IMR-90 (cell line): ENCODE results near the gene CCDC87. TPM values are rescaled to one million over a fixed set of nuclear protein-coding genes. Genes with fewer than 3 reads are reported as not detected.
A peak's percentile ranks its signal among the peaks of the same experiment; 100 is the strongest.

Experiments
- ATAC-seq: fragments of 200-7000 bp; cut with Tn5 transposase; 2 replicates; pipeline ENCODE4 v1.9.1; 2020; ENCODE audit warnings: low read depth, mild to moderate bottlenecking, moderate library complexity
- BruUV-seq: library from RNA; stranded (reverse); fragments of 400-500 nt; replicated peaks from 2 replicates; lab custom pipeline; 2021; lab: Mats Ljungman, UMichigan
- CTCF ChIA-PET: fragments of 300-600 bp; formaldehyde crosslinking; extraction: SDS; loops from one replicate; lab custom pipeline; 2021; ENCODE audit warnings: antibody characterized with exemption; lab: Yijun Ruan, JAX
- POLR2A ChIA-PET: fragments of 300-600 bp; sonication (Branson Sonifier 250); formaldehyde crosslinking; loops from one replicate; lab custom pipeline; 2022; ENCODE audit warnings: antibody characterized with exemption; ENCODE audit not compliant: unreplicated experiment; lab: Charles Lee
- DNase-seq: peaks from one replicate; pipeline ENCODE4 v3.0.0; 2013
- H2AFZ ChIP-seq: replicated peaks from 2 replicates; pipeline ENCODE3; 2013; ENCODE audit warnings: low read length, mild to moderate bottlenecking; ENCODE audit not compliant: poor library complexity
- H2AK5ac ChIP-seq: 2 replicates; pipeline ENCODE4 v1.6.1; 2013; ENCODE audit warnings: low read depth, low read length, inconsistent platforms
- H2AK9ac ChIP-seq: replicated peaks from 2 replicates; pipeline ENCODE3; 2013; ENCODE audit warnings: mild to moderate bottlenecking, low read depth, low read length, moderate library complexity; ENCODE audit not compliant: poor library complexity
- H2BK120ac ChIP-seq: 2 replicates; pipeline ENCODE4 v1.6.1; 2013; ENCODE audit warnings: low read depth, low read length, inconsistent platforms
- H2BK15ac ChIP-seq: 3 replicates; pipeline ENCODE4 v1.6.1; 2013; ENCODE audit warnings: low read depth, low read length, inconsistent platforms
- H2BK20ac ChIP-seq: 2 replicates; pipeline ENCODE4 v1.6.1; 2013; ENCODE audit warnings: low read depth, mild to moderate bottlenecking, inconsistent platforms, low read length, moderate library complexity
- H2BK5ac ChIP-seq: 2 replicates; pipeline ENCODE4 v1.6.1; 2013; ENCODE audit warnings: mild to moderate bottlenecking, low read depth, low read length, inconsistent platforms; ENCODE audit not compliant: poor library complexity, severe bottlenecking
- H3K14ac ChIP-seq: replicated peaks from 2 replicates; pipeline ENCODE4 v1.6.1; 2013; ENCODE audit warnings: low read depth, low read length, inconsistent platforms
- H3K18ac ChIP-seq: 2 replicates; pipeline ENCODE4 v1.6.1; 2013; ENCODE audit warnings: low read depth, low read length, control low read depth
- H3K23ac ChIP-seq: 2 replicates; pipeline ENCODE4 v1.6.1; 2013; ENCODE audit warnings: low read depth, low read length, inconsistent platforms
- H3K27ac ChIP-seq: 2 replicates; pipeline ENCODE4 v1.5.1; 2013; ENCODE audit warnings: mild to moderate bottlenecking, control low read depth, low read length; ENCODE audit not compliant: insufficient read depth
- H3K27me3 ChIP-seq: 2 replicates; pipeline ENCODE4 v1.6.1; 2013; ENCODE audit warnings: low read length; ENCODE audit not compliant: control insufficient read depth, insufficient read depth
- H3K36me3 ChIP-seq: 2 replicates; pipeline ENCODE4 v1.6.1; 2013; ENCODE audit warnings: low read length, mixed read lengths; ENCODE audit not compliant: control insufficient read depth, insufficient read depth
- H3K4ac ChIP-seq: 2 replicates; pipeline ENCODE4 v1.6.1; 2013; ENCODE audit warnings: low read depth, low read length, inconsistent platforms
- H3K4me1 ChIP-seq: 2 replicates; pipeline ENCODE4 v1.6.1; 2013; ENCODE audit warnings: low read length, mixed read lengths; ENCODE audit not compliant: control insufficient read depth, insufficient read depth
- H3K4me2 ChIP-seq: 2 replicates; pipeline ENCODE4 v1.6.1; 2013; ENCODE audit warnings: low read depth, mild to moderate bottlenecking, control low read depth, low read length, moderate library complexity
- H3K4me3 ChIP-seq: 2 replicates; pipeline ENCODE4 v1.5.1; 2013; ENCODE audit warnings: low read depth, mild to moderate bottlenecking, control low read depth, low read length, moderate library complexity; ENCODE audit not compliant: insufficient read depth
- H3K56ac ChIP-seq: 2 replicates; pipeline ENCODE4 v1.6.1; 2013; ENCODE audit warnings: low read length, inconsistent platforms; ENCODE audit not compliant: insufficient read depth; ENCODE audit errors: extremely low read depth
- H3K79me1 ChIP-seq, 2 experiments: 2 replicates each; pipeline ENCODE4 v1.6.1; 2013; ENCODE audit warnings: low read length in 2 of 2, inconsistent platforms in 1 of 2, low read depth in 1 of 2
- H3K9ac ChIP-seq: 2 replicates; pipeline ENCODE4 v1.6.1; 2013; ENCODE audit warnings: low read depth, low read length, control low read depth
- H3K9me1 ChIP-seq: 2 replicates; pipeline ENCODE4 v1.6.1; 2013; ENCODE audit warnings: low read length, inconsistent platforms; ENCODE audit not compliant: insufficient read depth
- H3K9me3 ChIP-seq: 2 replicates; pipeline ENCODE4 v1.6.1; 2013; ENCODE audit warnings: low read length; ENCODE audit not compliant: control insufficient read depth, insufficient read depth
- H4K20me1 ChIP-seq: 2 replicates; pipeline ENCODE4 v1.6.1; 2013; ENCODE audit warnings: low read length, inconsistent platforms; ENCODE audit not compliant: insufficient read depth
- H4K5ac ChIP-seq: 2 replicates; pipeline ENCODE4 v1.6.1; 2013; ENCODE audit warnings: mild to moderate bottlenecking, low read depth, low read length, control low read depth
- H4K8ac ChIP-seq, 2 experiments: 2 replicates each; pipeline ENCODE4 v1.6.1; 2013; ENCODE audit warnings: low read depth in 2 of 2, low read length in 2 of 2, control low read depth in 1 of 2, inconsistent platforms in 1 of 2
- H4K91ac ChIP-seq: 2 replicates; pipeline ENCODE4 v1.6.1; 2013; ENCODE audit warnings: low read depth, low read length, inconsistent platforms; ENCODE audit not compliant: insufficient read depth
- BHLHE40 ChIP-seq: fragments of 150-350 bp; IDR thresholded peaks from 2 replicates; pipeline ENCODE4 v1.6.1; 2016; ENCODE audit warnings: mild to moderate bottlenecking, low read depth, low read length
- CEBPB ChIP-seq: IDR thresholded peaks from 2 replicates; pipeline ENCODE4 v1.6.1; 2012; ENCODE audit warnings: low read depth, low read length, improper control_type of control experiment
- CHD1 ChIP-seq: IDR thresholded peaks from 2 replicates; pipeline ENCODE4 v1.6.1; 2012; ENCODE audit warnings: low read depth, low read length, improper control_type of control experiment
- FOS ChIP-seq: fragments of 150-350 bp; IDR thresholded peaks from 2 replicates; pipeline ENCODE4 v1.6.1; 2016; ENCODE audit warnings: low read depth, low read length
- MAFK ChIP-seq: IDR thresholded peaks from 2 replicates; pipeline ENCODE4 v1.6.1; 2012; ENCODE audit warnings: low read depth, low read length, improper control_type of control experiment
- MAZ ChIP-seq: IDR thresholded peaks from 2 replicates; pipeline ENCODE4 v1.6.1; 2012; ENCODE audit warnings: low read depth, mild to moderate bottlenecking, low read length, improper control_type of control experiment, moderate library complexity, borderline replicate concordance
- MXI1 ChIP-seq: IDR thresholded peaks from 2 replicates; pipeline ENCODE4 v1.6.1; 2012; ENCODE audit warnings: low read depth, mild to moderate bottlenecking, low read length, moderate library complexity, borderline replicate concordance
- NFE2L2 ChIP-seq: fragments of 150-350 bp; IDR thresholded peaks from 2 replicates; pipeline ENCODE4 v1.6.1; 2016; ENCODE audit warnings: low read depth, mild to moderate bottlenecking, low read length
- RAD21 ChIP-seq: IDR thresholded peaks from 2 replicates; pipeline ENCODE4 v1.6.1; 2012; ENCODE audit warnings: low read length, improper control_type of control experiment
- RCOR1 ChIP-seq: IDR thresholded peaks from 2 replicates; pipeline ENCODE4 v1.6.1; 2012; ENCODE audit warnings: mild to moderate bottlenecking, low read length, improper control_type of control experiment; ENCODE audit not compliant: insufficient replicate concordance
- SMC3 ChIP-seq: fragments of 150-350 bp; IDR thresholded peaks from 2 replicates; pipeline ENCODE4 v1.6.1; 2016; ENCODE audit warnings: low read depth, mild to moderate bottlenecking, antibody characterized with exemption, low read length, moderate library complexity
- WGBS, 2 experiments: methylation state at CpG; one replicate each; pipeline versions ENCODE4 v1.1.5 to v1.1.7; 2013; ENCODE audit warnings: missing lambda C conversion rate in 2 of 2; ENCODE audit not compliant: insufficient read length in 1 of 2; ENCODE audit errors: extremely low coverage in 2 of 2; 5-methylcytosine and 5-hydroxymethylcytosine counted together
- dilution Hi-C: fragments of 300-500 bp; cut with HindIII; formaldehyde crosslinking; loops from one replicate; pipeline ENCODE4 v1.14.3; 2018; ENCODE audit warnings: low sequenced_read_pairs; ENCODE audit not compliant: unreplicated experiment
- in situ Hi-C: fragments of 300-500 bp; cut with MboI; formaldehyde crosslinking; loops from 3 replicates; pipeline ENCODE4 v1.14.3; 2019; ENCODE audit warnings: low sequenced_read_pairs, inconsistent platforms, mixed read lengths
- intact Hi-C: fragments of 100-400 bp; cut with micrococcal nuclease; formaldehyde crosslinking; loops from 2 replicates; pipeline ENCODE4 v1.10.0; 2022
- polyA plus RNA-seq, 3 experiments: library from polyadenylated mRNA; depleted of rRNA; stranded (reverse); fragments of >200 nt; gene quantifications; 2 replicates each; pipeline ENCODE4 v1.2.3, GENCODE V29; 2012; ENCODE audit warnings: low replicate concordance in 1 of 3
- total RNA-seq: library from RNA; depleted of rRNA; stranded (reverse); fragments of >200 nt; gene quantifications from 2 replicates; pipeline ENCODE4 v1.2.3, GENCODE V29; 2012
- TF ChIP-seq, protein P1 (sequence below): fragments of 150-350 bp; IDR thresholded peaks from 2 replicates; pipeline ENCODE4 v1.6.1; 2016; ENCODE audit warnings: low read depth, mild to moderate bottlenecking, low read length, moderate library complexity, borderline replicate concordance
- TF ChIP-seq, protein P2 (sequence below): fragments of 150-350 bp; IDR thresholded peaks from 2 replicates; pipeline ENCODE4 v1.6.1; 2017; ENCODE audit warnings: mild to moderate bottlenecking, antibody characterized with exemption, low read length, low read depth
- TF ChIP-seq, protein P3 (sequence below): conservative IDR thresholded peaks from 2 replicates; pipeline ENCODE4 v1.5.1; 2012; ENCODE audit warnings: mild to moderate bottlenecking, low read depth, low read length, improper control_type of control experiment

The CCDC87 gene
- total and polyA plus RNA-seq, 2 of the 4 experiments (the other 2 are of a cell fraction), result 0.18 to 0.19 TPM

DNA sequence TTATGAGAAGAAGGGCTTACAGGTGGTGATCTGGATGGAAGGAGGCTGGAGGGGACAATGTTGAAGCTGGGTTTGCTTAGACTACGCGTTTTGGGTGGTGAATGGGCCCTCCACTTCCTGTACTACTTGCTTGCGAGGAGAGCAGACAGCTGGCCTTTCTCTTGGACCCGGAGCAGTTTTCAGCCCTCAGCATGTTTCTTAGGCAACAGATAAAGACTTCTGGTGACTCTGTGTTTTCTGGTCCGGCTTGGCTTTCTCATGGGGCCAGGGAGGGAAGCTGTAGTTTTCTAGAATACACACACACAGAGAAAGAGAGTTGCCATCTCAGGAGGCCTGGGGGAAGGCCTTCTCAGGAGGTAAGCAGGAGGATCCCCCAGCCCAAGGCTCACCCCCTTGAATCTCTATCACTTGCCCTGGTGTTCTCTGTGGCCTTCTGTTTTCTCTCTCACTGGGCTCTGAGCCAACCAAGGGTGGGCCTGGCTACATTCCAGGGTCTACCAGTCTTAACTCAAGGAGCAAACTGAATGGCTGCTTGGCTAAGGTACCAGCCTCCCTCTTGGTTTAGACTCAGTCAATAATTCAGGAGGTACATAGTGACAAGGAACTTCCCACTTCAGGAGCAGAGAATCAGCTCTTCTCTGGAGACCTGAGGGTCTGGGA lies 2.5 kb upstream of the CCDC87 start:
- no peak overlapping the region for H2AK9ac ChIP-seq
- ATAC-seq, result peak; percentile 22
- H3K79me1 ChIP-seq, result peaks cover 28 to 44% of the 10 kb centered on the region in 2 experiments
- H4K8ac ChIP-seq, result peak overlapping the region in 1 of 2 experiments; percentile 46; a peak in 2 of 4 replicates
- H2BK20ac ChIP-seq, result no peak overlapping the region
- peaks cover 24% of the 10 kb centered on the region for H3K9me1 ChIP-seq
- peak; percentile 76 for DNase-seq
- intact Hi-C loops (no loop called here), dilution Hi-C loops (no loop called here), in situ Hi-C loops (no loop called here)
- H3K4me3 ChIP-seq, result no peak overlapping the region
- TF ChIP-seq, protein P1, sequence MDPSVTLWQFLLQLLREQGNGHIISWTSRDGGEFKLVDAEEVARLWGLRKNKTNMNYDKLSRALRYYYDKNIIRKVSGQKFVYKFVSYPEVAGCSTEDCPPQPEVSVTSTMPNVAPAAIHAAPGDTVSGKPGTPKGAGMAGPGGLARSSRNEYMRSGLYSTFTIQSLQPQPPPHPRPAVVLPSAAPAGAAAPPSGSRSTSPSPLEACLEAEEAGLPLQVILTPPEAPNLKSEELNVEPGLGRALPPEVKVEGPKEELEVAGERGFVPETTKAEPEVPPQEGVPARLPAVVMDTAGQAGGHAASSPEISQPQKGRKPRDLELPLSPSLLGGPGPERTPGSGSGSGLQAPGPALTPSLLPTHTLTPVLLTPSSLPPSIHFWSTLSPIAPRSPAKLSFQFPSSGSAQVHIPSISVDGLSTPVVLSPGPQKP, result no peak
- TF ChIP-seq SMC3, result no peak
- TF ChIP-seq CHD1, result no peak
- no peak for TF ChIP-seq FOS
- TF ChIP-seq CEBPB, result no peak
- no peak for TF ChIP-seq RCOR1
- TF ChIP-seq, protein P2, sequence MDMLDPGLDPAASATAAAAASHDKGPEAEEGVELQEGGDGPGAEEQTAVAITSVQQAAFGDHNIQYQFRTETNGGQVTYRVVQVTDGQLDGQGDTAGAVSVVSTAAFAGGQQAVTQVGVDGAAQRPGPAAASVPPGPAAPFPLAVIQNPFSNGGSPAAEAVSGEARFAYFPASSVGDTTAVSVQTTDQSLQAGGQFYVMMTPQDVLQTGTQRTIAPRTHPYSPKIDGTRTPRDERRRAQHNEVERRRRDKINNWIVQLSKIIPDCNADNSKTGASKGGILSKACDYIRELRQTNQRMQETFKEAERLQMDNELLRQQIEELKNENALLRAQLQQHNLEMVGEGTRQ, result no peak
- TF ChIP-seq, protein P3, sequence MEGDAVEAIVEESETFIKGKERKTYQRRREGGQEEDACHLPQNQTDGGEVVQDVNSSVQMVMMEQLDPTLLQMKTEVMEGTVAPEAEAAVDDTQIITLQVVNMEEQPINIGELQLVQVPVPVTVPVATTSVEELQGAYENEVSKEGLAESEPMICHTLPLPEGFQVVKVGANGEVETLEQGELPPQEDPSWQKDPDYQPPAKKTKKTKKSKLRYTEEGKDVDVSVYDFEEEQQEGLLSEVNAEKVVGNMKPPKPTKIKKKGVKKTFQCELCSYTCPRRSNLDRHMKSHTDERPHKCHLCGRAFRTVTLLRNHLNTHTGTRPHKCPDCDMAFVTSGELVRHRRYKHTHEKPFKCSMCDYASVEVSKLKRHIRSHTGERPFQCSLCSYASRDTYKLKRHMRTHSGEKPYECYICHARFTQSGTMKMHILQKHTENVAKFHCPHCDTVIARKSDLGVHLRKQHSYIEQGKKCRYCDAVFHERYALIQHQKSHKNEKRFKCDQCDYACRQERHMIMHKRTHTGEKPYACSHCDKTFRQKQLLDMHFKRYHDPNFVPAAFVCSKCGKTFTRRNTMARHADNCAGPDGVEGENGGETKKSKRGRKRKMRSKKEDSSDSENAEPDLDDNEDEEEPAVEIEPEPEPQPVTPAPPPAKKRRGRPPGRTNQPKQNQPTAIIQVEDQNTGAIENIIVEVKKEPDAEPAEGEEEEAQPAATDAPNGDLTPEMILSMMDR, result no peak
- no peak for TF ChIP-seq MAFK
- TF ChIP-seq NFE2L2, result no peak
- no peak for TF ChIP-seq RAD21
- no peak for TF ChIP-seq BHLHE40
- no peak for TF ChIP-seq MAZ
- TF ChIP-seq MXI1, result no peak
- no peak overlapping the region for H3K56ac ChIP-seq
- peak overlapping the region; percentile 24; the same call in 1 of the 2 replicates for H3K9ac ChIP-seq
- 0 out of 2 replicates have a peak, but pooled peaks cover 4% of the 10 kb centered on the region for H4K20me1 ChIP-seq
- H3K23ac ChIP-seq, result peak overlapping the region; percentile 38; the same call in 1 of the 2 replicates
- H3K14ac ChIP-seq, result no peak overlapping the region; the same call in 1 of the 2 replicates
- POLR2A ChIA-PET, result interaction anchor here (0.5 kb wide), 1 partner anchor 44 kb away, joined by 17 read pairs; no protein-coding TSS in a partner anchor
- H3K36me3 ChIP-seq, result peaks cover 16% of the 10 kb centered on the region
- H3K9me3 ChIP-seq, result no peaks in the 10 kb centered on the region
- peak overlapping the region; percentile 25; the same call in 1 of the 2 replicates for H3K4ac ChIP-seq
- peak overlapping the region; percentile 62 for H3K4me2 ChIP-seq
- H4K5ac ChIP-seq, result peak overlapping the region; percentile 13; the same call in 1 of the 2 replicates
- no peak overlapping the region; the same call in 1 of the 2 replicates for H2AK5ac ChIP-seq
- no peaks in the 10 kb centered on the region for H3K27me3 ChIP-seq
- H2BK15ac ChIP-seq, result no peak overlapping the region
- peak overlapping the region; percentile 61; the same call in 1 of the 2 replicates for H3K27ac ChIP-seq
- BruUV-seq, result no TSS peak
- no CpG with 5 or more reads among the region's 5 CpGs for WGBS, 2 experiments
- H2AFZ ChIP-seq, result no peak overlapping the region
- no peak overlapping the region for H4K91ac ChIP-seq
- CTCF ChIA-PET, result interaction anchor here (0.6 kb wide), 1 partner anchor 76 kb away, joined by 6 read pairs; no protein-coding TSS in a partner anchor
- no peak overlapping the region for H2BK120ac ChIP-seq
- peak overlapping the region; percentile 28 for H2BK5ac ChIP-seq
- peaks cover 11% of the 10 kb centered on the region for H3K4me1 ChIP-seq
- peak overlapping the region; percentile 5; the same call in 1 of the 2 replicates for H3K18ac ChIP-seq
